HG03520 (cell line): ENCODE results near the gene KIF3A.

Experiments used
- ATAC-seq: cut with Tn5 transposase; IDR thresholded peaks from one replicate; pipeline ENCODE4 v1.9.1; 2021; ENCODE audit warnings: mild to moderate bottlenecking, moderate library complexity; ENCODE audit not compliant: unreplicated experiment

Gene KIF3A

GRCh38 chr5:132664696-132665209 lies 72.6 kb downstream of the KIF3A start:
- no peak for ATAC-seq

GRCh38 chr5:132663771-132664695 lies 73.3 kb downstream of the KIF3A start:
- ATAC-seq, result peak; percentile 57

GRCh38 chr5:132662925-132663770 lies 74.2 kb downstream of the KIF3A start:
- ATAC-seq, result peak; percentile 51

- ATAC-seq, result no peak
These were observed 75.3 kb downstream of the KIF3A start for GRCh38 chr5:132662004-132662401.

GRCh38 chr5:132661231-132662003 lies 75.9 kb downstream of the KIF3A start:
- ATAC-seq, result no peak

DNA sequence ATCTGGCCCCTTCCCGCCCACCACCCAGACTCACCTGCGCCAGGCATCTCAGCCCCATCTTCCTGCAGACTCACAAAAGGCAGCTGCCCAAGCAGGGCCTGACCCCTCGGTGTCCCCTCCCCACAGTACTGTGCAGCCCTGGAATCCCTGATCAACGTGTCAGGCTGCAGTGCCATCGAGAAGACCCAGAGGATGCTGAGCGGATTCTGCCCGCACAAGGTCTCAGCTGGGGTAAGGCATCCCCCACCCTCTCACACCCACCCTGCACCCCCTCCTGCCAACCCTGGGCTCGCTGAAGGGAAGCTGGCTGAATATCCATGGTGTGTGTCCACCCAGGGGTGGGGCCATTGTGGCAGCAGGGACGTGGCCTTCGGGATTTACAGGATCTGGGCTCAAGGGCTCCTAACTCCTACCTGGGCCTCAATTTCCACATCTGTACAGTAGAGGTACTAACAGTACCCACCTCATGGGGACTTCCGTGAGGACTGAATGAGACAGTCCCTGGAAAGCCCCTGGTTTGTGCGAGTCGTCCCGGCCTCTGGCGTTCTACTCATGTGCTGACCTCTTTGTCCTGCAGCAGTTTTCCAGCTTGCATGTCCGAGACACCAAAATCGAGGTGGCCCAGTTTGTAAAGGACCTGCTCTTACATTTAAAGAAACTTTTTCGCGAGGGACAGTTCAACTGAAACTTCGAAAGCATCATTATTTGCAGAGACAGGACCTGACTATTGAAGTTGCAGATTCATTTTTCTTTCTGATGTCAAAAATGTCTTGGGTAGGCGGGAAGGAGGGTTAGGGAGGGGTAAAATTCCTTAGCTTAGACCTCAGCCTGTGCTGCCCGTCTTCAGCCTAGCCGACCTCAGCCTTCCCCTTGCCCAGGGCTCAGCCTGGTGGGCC lies 77.5 kb downstream of the KIF3A start:
- ATAC-seq, result no peak

DNA sequence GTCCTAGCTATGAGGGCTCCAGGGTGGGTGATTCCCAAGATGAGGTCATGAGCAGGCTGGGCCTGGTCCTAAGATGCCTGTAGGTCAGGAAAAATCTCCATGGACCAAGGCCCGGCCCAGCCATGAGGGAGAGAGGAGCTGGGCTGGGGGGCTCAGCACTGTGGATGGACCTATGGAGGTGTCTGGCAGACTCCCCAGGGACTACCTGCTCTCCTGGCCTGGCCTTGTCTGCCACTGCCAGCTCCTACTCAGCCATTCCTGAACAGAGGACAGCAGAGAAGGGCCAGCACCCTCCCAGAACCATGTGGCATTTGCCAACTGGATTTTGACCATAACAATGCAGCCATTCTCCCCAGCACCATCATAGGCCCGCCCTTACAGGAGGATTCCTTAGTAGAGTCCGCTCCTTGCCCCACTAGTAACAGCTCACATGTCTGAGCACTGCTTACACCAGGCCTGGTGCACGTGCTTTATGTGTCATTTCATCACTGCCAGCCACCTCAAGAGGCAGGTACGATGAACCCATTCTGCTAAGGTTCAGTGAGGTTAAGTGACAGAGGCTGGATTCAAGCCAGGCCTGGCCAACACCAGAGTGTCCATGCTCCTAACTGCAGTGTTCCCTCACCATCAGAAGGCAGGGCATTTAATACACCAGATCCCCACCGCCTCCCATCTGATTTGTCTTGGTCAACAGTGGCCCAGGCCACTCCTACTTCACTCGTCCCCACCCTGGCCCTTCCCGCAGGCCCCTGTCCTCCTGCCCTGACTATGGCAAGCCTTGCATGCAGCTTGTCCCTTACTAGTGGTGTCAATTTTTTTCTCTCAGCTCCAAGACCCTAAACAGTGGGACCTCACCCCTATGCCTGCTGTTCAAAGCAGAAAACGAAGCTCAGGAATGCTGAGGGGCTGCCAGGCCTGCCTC lies 78.7 kb downstream of the KIF3A start:
- no peak for ATAC-seq

- ATAC-seq, result no peak
These were observed 79.5 kb downstream of the KIF3A start, which contains the start of gene IL13 for GRCh38 chr5:132657676-132658380. Gene IL13 (plus strand): TSS chr5:132658173. CDS start chr5:132658187, 14 bp downstream.

DNA sequence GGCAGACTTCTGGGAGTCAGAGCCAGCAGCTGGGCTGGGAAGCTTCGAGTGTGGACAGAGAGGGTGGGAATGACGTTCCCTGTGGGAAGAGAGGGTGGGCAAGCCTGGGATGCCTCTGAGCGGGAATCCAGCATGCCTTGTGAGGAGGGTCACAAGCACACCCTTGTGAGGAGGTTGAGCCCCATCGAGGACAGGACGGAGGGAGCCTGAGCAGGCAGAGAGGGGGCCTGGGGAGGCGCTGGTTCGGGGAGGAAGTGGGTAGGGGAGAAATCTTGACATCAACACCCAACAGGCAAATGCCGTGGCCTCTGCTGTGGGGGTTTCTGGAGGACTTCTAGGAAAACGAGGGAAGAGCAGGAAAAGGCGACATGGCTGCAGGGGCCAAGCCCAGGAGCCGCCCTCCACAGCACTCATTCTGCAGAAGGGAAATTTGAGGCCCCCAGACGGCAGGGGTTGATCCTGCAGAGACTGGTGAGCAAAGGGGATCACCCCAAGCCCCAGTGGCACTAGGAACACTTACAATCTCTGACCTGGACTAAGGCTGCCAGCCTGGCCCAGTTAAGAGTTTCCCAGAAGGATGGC lies 80.5 kb downstream of the KIF3A start:
- ATAC-seq, result no peak

GRCh38 chr5:132655821-132656773 lies 81.2 kb downstream of the KIF3A start:
- no peak for ATAC-seq

DNA sequence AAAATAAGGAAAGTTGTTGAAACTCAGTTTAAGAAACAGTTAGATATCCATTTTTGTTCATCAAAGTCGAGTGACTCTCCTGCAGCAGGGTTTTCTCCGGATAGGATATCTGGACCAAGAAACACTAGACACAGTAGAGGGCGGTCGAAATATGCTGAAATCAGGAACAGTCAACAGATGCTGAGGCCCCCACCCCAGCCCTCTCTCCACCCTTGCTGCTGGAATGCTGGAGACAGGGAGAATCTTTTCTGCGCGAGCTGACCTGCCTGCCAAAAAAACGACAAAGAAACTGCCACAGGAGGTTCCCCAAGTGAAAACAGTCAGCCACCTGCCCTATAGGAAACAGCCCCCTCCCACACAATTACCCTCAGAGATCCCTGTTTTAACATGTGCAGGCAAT lies 83.6 kb downstream of the KIF3A start:
- ATAC-seq, result no peak

DNA sequence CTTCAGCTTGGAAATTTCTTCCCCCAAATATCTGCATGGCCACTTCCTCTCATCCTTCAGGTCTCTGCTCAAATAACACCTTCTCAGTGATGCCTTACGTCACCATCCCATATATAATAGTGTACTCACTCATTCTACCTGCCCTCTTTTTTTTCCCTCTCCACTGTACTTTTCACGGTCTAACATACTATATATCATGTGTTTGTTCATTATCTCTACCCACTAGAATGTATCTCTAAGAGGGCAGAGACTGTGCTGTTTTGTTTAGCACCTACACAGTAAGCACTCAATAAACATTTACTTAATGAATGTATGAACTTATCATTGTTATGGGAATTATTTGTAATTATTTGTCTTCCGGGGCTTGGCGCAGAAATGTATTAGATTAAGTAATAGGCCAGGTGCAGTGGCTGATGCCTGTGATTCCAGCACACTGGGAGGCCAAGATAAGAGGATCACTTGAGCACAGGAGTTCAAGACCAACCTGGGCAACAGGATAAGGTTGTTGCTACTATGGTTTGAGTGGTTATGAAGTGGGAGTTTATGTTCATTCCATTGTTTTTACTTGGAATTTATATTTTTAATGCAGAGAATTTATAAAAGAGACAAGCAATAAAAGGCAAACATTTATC lies 85.4 kb downstream of the KIF3A start:
- no peak for ATAC-seq

DNA sequence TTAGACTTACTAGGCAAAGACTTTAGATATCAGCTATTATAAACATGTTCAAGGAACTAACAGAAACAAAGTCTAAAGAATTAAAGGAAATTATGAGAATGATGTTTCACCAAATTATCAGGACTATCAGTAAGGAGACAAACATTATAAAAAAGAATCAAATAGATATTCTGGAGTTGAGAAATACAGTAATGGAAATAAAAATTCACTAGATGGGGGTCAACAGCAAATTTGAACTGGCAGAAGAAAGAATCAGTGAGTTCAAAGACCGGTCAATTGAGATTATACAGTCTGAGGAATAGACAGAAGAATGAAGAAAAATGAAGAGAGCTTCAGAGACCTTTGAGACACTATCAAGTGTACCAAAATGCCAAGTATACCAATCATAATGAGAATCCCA lies 89.0 kb downstream of the KIF3A start:
- no peak for ATAC-seq

GRCh38 chr5:132647473-132647872 lies 89.9 kb downstream of the KIF3A start:
- ATAC-seq, result no peak

- ATAC-seq, result no peak
These were observed 90.6 kb downstream of the KIF3A start for GRCh38 chr5:132646583-132647266.
